GM21381 (cell line): ENCODE data around the gene ATP2C1.

Experiments
- ATAC-seq: cut with Tn5 transposase; IDR thresholded peaks from one replicate; pipeline ENCODE4 v1.9.1; 2021; ENCODE audit warnings: mild to moderate bottlenecking, moderate library complexity; ENCODE audit not compliant: unreplicated experiment

The ATP2C1 gene

GRCh38 chr3:130933801-130934345 lies 40.0 kb downstream of the ATP2C1 start:
- ATAC-seq = no peak

- ATAC-seq = no peak
Observed at GRCh38 chr3:130934442-130935089, 40.7 kb downstream of the ATP2C1 start.

- no peak for ATAC-seq
Observed at GRCh38 chr3:130935761-130936492, 42.0 kb downstream of the ATP2C1 start.

GRCh38 chr3:130939753-130940152 lies 45.9 kb downstream of the ATP2C1 start:
- ATAC-seq = no peak

- no peak for ATAC-seq
Observed at GRCh38 chr3:130941793-130942192, 47.9 kb downstream of the ATP2C1 start.

- no peak for ATAC-seq
Observed at GRCh38 chr3:130946882-130947281, 53.0 kb downstream of the ATP2C1 start.

GRCh38 chr3:130948001-130948773 lies 54.3 kb downstream of the ATP2C1 start:
- no peak for ATAC-seq

- ATAC-seq = peak; percentile 64
Observed at GRCh38 chr3:130948929-130949328, 55.0 kb downstream of the ATP2C1 start.

GRCh38 chr3:130950124-130950523 lies 56.2 kb downstream of the ATP2C1 start:
- ATAC-seq = peak; percentile 74

GRCh38 chr3:130950641-130951040 lies 56.8 kb downstream of the ATP2C1 start:
- ATAC-seq = no peak

GRCh38 chr3:130955481-130955880 lies 61.6 kb downstream of the ATP2C1 start:
- no peak for ATAC-seq

GRCh38 chr3:130956281-130956680 lies 62.4 kb downstream of the ATP2C1 start:
- no peak for ATAC-seq

GRCh38 chr3:130956721-130957120 lies 62.8 kb downstream of the ATP2C1 start:
- no peak for ATAC-seq

- ATAC-seq = no peak
Observed at GRCh38 chr3:130960139-130960795, 66.4 kb downstream of the ATP2C1 start.

- no peak for ATAC-seq
Observed at GRCh38 chr3:130961458-130961857, 67.6 kb downstream of the ATP2C1 start.

- no peak for ATAC-seq
Observed at GRCh38 chr3:130963444-130963843, 69.6 kb downstream of the ATP2C1 start.

- no peak for ATAC-seq
Observed at GRCh38 chr3:130963878-130964277, 70.0 kb downstream of the ATP2C1 start.

GRCh38 chr3:130967281-130967680 lies 73.4 kb downstream of the ATP2C1 start:
- no peak for ATAC-seq

GRCh38 chr3:130968221-130968620 lies 74.3 kb downstream of the ATP2C1 start:
- no peak for ATAC-seq

GRCh38 chr3:130969621-130970020 lies 75.7 kb downstream of the ATP2C1 start:
- no peak for ATAC-seq

GRCh38 chr3:130971208-130971607 lies 77.3 kb downstream of the ATP2C1 start:
- ATAC-seq = no peak
